Naive thymus-derived CD4-positive, alpha-beta T cell (primary cell): ENCODE measurements around the gene FOXN3. TPM values are rescaled to one million over a fixed set of nuclear protein-coding genes. Genes with fewer than 3 reads are reported as not detected.
A peak's percentile ranks its signal among the peaks of the same experiment; 100 is the strongest.

Experiments used
- ATAC-seq: fragments of 150-1000 bp; cut with Tn5 transposase; 2 replicates; pipeline ENCODE4 v1.10.0; 2021; ENCODE audit warnings: mild to moderate bottlenecking, moderate library complexity
- CTCF ChIA-PET: fragments of 350-600 bp; sonication (Branson Sonifier 250); formaldehyde crosslinking; loops from one replicate; lab custom pipeline; 2021; ENCODE audit warnings: antibody characterized with exemption; lab: Charles Lee
- POLR2A ChIA-PET: fragments of 350-600 bp; sonication (Branson Sonifier 250); formaldehyde crosslinking; loops from one replicate; lab custom pipeline; 2021; ENCODE audit warnings: antibody characterized with exemption, inconsistent platforms; lab: Charles Lee
- DNase-seq, 9 donors: peaks; one replicate each; pipeline versions ENCODE4 v3.0.0 to v3.0.0-alpha.2; 2020 to 2022; ENCODE audit warnings: mixed read lengths in 1 of 9
- H3K27ac ChIP-seq: one replicate; pipeline ENCODE4 v1.7.0; 2013; ENCODE audit warnings: mild to moderate bottlenecking, low read depth, low read length, moderate library complexity
- H3K27me3 ChIP-seq, 2 donors: one replicate each; pipeline ENCODE4 v1.7.0; 2013; ENCODE audit warnings: low read length in 2 of 2, mild to moderate bottlenecking in 2 of 2, moderate library complexity in 2 of 2; ENCODE audit not compliant: control insufficient read depth in 2 of 2, insufficient read depth in 2 of 2
- H3K36me3 ChIP-seq, 3 experiments: 1 replicate in 2 of 3; 2 replicates in 1 of 3; pipeline ENCODE4 v1.7.0; 2013; ENCODE audit warnings: low read length in 3 of 3, mild to moderate bottlenecking in 3 of 3, moderate library complexity in 1 of 3; ENCODE audit not compliant: insufficient read depth in 3 of 3, control insufficient read depth in 2 of 3
- H3K4me1 ChIP-seq, 2 donors: one replicate each; pipeline ENCODE4 v1.7.0; 2013; ENCODE audit warnings: low read length in 2 of 2, mild to moderate bottlenecking in 2 of 2, moderate library complexity in 1 of 2; ENCODE audit not compliant: control insufficient read depth in 2 of 2, insufficient read depth in 2 of 2
- H3K4me3 ChIP-seq: 2 replicates; pipeline ENCODE4 v1.7.0; 2013; ENCODE audit warnings: mild to moderate bottlenecking, low read length
- H3K9me3 ChIP-seq, 3 experiments: 1 replicate in 2 of 3; 2 replicates in 1 of 3; pipeline ENCODE4 v1.7.0; 2013; ENCODE audit warnings: low read length in 3 of 3; ENCODE audit not compliant: control insufficient read depth in 2 of 3
- H3K27ac Mint-ChIP-seq, 9 donors: one replicate each; pipeline ENCODE4 v1.8.0; 2020 to 2022; ENCODE audit warnings: mixed read lengths in 9 of 9, mild to moderate bottlenecking in 8 of 9, moderate library complexity in 5 of 9, inconsistent platforms in 2 of 9
- H3K27me3 Mint-ChIP-seq, 5 donors: one replicate each; pipeline ENCODE4 v1.8.0; 2021 to 2022; ENCODE audit warnings: mixed read lengths in 5 of 5, mild to moderate bottlenecking in 1 of 5
- H3K36me3 Mint-ChIP-seq, 5 donors: one replicate each; pipeline ENCODE4 v1.8.0; 2020 to 2022; ENCODE audit warnings: mixed read lengths in 5 of 5, mild to moderate bottlenecking in 3 of 5, inconsistent platforms in 1 of 5
- H3K4me1 Mint-ChIP-seq, 7 donors: one replicate each; pipeline ENCODE4 v1.8.0; 2020 to 2022; ENCODE audit warnings: mixed read lengths in 7 of 7, mild to moderate bottlenecking in 3 of 7, inconsistent platforms in 1 of 7
- H3K4me3 Mint-ChIP-seq, 10 donors: one replicate each; pipeline ENCODE4 v1.8.0; 2020 to 2022; ENCODE audit warnings: mild to moderate bottlenecking in 10 of 10, mixed read lengths in 10 of 10, moderate library complexity in 6 of 10, inconsistent platforms in 2 of 10
- H3K9me3 Mint-ChIP-seq, 11 donors: one replicate each; pipeline ENCODE4 v1.8.0; 2020 to 2022; ENCODE audit warnings: mixed read lengths in 11 of 11, mild to moderate bottlenecking in 4 of 11, inconsistent platforms in 1 of 11, moderate library complexity in 1 of 11
- intact Hi-C, 2 donors: fragments of 100-400 bp; cut with micrococcal nuclease; formaldehyde crosslinking; loops; one replicate each; pipeline ENCODE4 v1.15.1; 2023
- polyA plus RNA-seq, 2 donors: library from polyadenylated mRNA; unstranded; fragments of 300-500 nt; fragmentation: Illumina TruSeq; gene quantifications; one replicate each; pipeline ENCODE4 v1.2.3, GENCODE V29; 2021
- total RNA-seq, 6 experiments: library from RNA in 5 of 6; stranded (reverse) in 5 of 6; gene quantifications; 1 replicate in 5 of 6; 2 replicates in 1 of 6; pipeline ENCODE4 v1.2.3 and lab custom pipeline; 2021 to 2026

Gene FOXN3
- total and polyA plus RNA-seq, 7 experiments from 2014 or later, result 103 to 192 (median 149) TPM

DNA sequence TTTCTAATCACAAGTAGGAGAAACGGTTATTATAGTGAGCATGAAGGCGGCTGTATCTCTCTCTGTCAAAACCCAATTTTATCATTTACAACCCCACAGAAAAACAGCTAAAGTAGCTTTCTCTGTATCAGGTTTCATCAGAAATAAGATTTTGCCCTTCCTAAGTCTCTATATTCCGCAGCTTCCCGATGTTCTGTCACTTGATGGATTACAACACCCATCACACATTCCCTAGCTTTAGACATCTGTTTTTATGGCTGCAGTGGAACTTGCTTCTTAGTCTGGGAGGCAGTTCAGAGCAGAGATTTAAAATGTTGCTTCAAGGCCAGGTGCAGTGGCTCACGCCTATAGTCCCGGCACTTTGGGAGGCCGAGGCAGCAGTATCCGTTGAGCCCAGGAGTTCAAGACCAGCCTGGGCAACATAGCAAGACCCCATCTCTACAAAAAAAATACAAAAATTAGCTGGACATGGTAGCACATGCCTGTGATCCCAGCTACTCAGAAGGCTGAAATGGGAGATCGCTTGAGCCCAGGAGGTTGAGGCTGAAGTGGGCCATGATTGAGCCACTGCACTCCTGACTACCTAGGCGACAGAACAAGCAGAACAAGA is 27.6 kb upstream of the FOXN3 start:
- H3K9me3 ChIP-seq, result no peaks in the 10 kb centered on the region
- H3K27me3 ChIP-seq, result no peaks in the 10 kb centered on the region
- peak overlapping the region; percentile 50 for H3K27ac ChIP-seq
- Mint-ChIP-seq H3K4me3 (peak overlapping the region; percentile 14 to 87 (median 72)), H3K27me3 (no peaks in the 10 kb centered on the region), H3K9me3 (peaks cover 0 to 2% (median 0%) of the 10 kb centered on the region in 11 donors), H3K27ac (peak overlapping the region; percentile 58 to 92 (median 79)), H3K4me1 (peaks cover 58 to 90% (median 79%) of the 10 kb centered on the region in 7 donors), H3K36me3 (peaks cover 0 to 35% (median 0%) of the 10 kb centered on the region in 5 donors)
- intact Hi-C loops, result loop anchor here (2.0 to 5.0 kb wide), 3 partner anchors 14 to 58 kb away; no protein-coding TSS in a partner anchor
- ATAC-seq (no peak), DNase-seq (no peak)
- no peaks in the 10 kb centered on the region for H3K36me3 ChIP-seq
- H3K4me1 ChIP-seq, result peaks cover 12 to 58% of the 10 kb centered on the region in 2 donors
- CTCF ChIA-PET, result no interaction called here
- H3K4me3 ChIP-seq, result no peak overlapping the region
- POLR2A ChIA-PET, result interaction anchor here (0.6 to 1.0 kb wide), 2 partner anchors 307 to 328 kb away, joined by 3 read pairs; no protein-coding TSS in a partner anchor

DNA sequence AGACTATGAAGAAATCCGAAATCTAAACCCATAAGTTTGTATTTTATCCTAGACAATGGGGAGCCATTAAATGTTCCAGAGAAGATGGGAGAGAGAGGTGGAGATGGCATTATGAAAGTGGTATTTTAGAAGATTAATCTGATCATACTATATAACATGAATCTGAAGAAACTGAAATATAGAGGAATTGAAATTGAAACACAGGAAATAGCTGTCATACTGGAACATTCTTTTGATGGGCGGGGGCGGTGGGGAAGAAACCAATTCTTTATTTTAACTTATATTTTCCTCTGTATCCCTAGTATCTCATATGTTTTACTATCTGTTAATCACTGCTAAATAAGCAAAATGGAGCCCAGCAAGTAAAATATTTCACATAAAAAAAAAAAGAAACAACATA is 27.0 kb upstream of the FOXN3 start:
- H3K4me1 Mint-ChIP-seq, result peaks cover 55 to 87% (median 76%) of the 10 kb centered on the region in 7 donors
- POLR2A ChIA-PET, result interaction anchor here (0.6 to 1.0 kb wide), 2 partner anchors 307 to 329 kb away, joined by 3 read pairs; no protein-coding TSS in a partner anchor

DNA sequence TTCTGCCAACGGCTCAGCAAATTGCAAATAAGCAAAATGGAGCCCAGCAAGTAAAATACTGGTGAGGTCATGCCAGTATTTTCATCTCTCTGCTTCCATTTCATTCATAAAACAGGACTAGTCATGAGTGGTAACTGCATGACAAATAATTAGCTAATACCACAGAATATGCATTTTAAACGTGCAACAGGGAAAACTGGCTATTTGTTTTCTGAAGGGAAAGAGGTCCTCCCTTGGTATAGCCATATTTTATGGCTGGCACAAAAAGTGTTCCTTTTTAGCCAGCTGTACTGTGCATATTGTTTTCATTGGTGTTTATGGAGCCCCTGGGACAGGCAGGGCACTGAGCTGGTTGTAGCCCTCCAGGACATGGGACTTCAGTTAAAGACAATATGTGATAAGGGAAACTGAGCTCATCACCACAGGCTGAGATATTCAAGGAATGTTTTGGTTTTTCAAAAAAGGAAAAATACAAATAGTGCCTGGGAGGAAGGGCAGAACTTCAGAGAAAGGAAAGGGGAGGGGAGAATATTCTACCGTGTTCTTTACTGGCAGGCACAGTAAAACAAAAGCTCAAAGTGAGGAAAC is 26.1 kb upstream of the FOXN3 start:
- peak overlapping the region; percentile 65 to 87 (median 76) for H3K4me3 Mint-ChIP-seq
- H3K27ac Mint-ChIP-seq, result peak overlapping the region; percentile 49 to 96 (median 80)
- Histone ChIP-seq H3K36me3 (no peaks in the 10 kb centered on the region), H3K27me3 (no peaks in the 10 kb centered on the region), H3K9me3 (no peaks in the 10 kb centered on the region), H3K4me1 (peaks cover 12 to 44% of the 10 kb centered on the region in 2 donors), H3K27ac (no peak overlapping the region), H3K4me3 (no peak overlapping the region)
- H3K9me3 Mint-ChIP-seq, result peaks cover 0 to 2% (median 0%) of the 10 kb centered on the region in 11 donors
- CTCF ChIA-PET, result interaction anchor here (1.2 kb wide), 1 partner anchor 9 kb away, joined by 3 read pairs; no protein-coding TSS in a partner anchor
- intact Hi-C loops, result no loop called here
- POLR2A ChIA-PET, result interaction anchor here (0.6 to 0.7 kb wide), 2 partner anchors 32 to 91 kb away, joined by 3 read pairs; no protein-coding TSS in a partner anchor
- H3K4me1 Mint-ChIP-seq, result peaks cover 47 to 87% (median 71%) of the 10 kb centered on the region in 7 donors
- H3K27me3 Mint-ChIP-seq, result no peaks in the 10 kb centered on the region
- H3K36me3 Mint-ChIP-seq, result peaks cover 0 to 31% (median 2%) of the 10 kb centered on the region in 5 donors
- ATAC-seq (no peak), DNase-seq (no peak)

More for the DNA sequence above, 27.0 kb upstream of the FOXN3 start:
- Histone ChIP-seq H3K4me1 (peaks cover 12 to 53% of the 10 kb centered on the region in 2 donors), H3K27me3 (no peaks in the 10 kb centered on the region), H3K36me3 (no peaks in the 10 kb centered on the region), H3K4me3 (no peak overlapping the region), H3K27ac (peak overlapping the region; percentile 50), H3K9me3 (no peaks in the 10 kb centered on the region)
- ATAC-seq, result no peak
- peaks cover 0 to 34% (median 0%) of the 10 kb centered on the region in 5 donors for H3K36me3 Mint-ChIP-seq
- H3K27ac Mint-ChIP-seq, result peak overlapping the region; percentile 58 to 92 (median 79)
- intact Hi-C loops, result loop anchor here (2.0 kb wide), 2 partner anchors 13 to 25 kb away; no protein-coding TSS in a partner anchor
- H3K9me3 Mint-ChIP-seq, result peaks cover 0 to 2% (median 0%) of the 10 kb centered on the region in 11 donors
- CTCF ChIA-PET, result interaction anchor here (1.2 kb wide), 1 partner anchor 10 kb away, joined by 3 read pairs; no protein-coding TSS in a partner anchor
- no peaks in the 10 kb centered on the region for H3K27me3 Mint-ChIP-seq
- DNase-seq, result no peak
- peak overlapping the region; percentile 54 to 87 (median 74) for H3K4me3 Mint-ChIP-seq

DNA sequence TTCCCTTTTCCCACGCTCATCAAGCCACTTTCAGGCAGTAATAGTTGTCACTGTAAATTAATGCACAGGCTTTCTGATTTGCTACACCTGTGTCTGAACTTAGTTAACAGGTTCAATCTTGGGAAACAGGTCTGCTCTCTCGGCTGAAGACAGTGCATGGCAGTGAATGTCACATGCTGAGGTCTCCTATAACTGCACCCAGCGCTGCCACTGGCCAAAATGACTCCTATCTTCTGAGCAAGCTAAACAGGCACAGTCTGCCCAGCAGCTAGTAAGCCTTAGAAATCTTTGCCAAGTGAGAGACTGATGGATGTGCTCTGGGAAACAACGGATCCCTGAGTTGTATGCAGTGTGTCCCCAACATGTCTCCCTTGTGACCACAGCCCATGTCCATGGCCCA is 25.2 kb upstream of the FOXN3 start:
- intact Hi-C loops, result no loop called here
- POLR2A ChIA-PET, result no interaction called here
- Histone ChIP-seq H3K27ac (no peak overlapping the region), H3K27me3 (no peaks in the 10 kb centered on the region), H3K4me1 (peaks cover 12 to 38% of the 10 kb centered on the region in 2 donors), H3K9me3 (no peaks in the 10 kb centered on the region), H3K4me3 (no peak overlapping the region), H3K36me3 (no peaks in the 10 kb centered on the region)
- peaks cover 0 to 2% (median 0%) of the 10 kb centered on the region in 11 donors for H3K9me3 Mint-ChIP-seq
- H3K27me3 Mint-ChIP-seq, result no peaks in the 10 kb centered on the region
- CTCF ChIA-PET, result no interaction called here
- H3K36me3 Mint-ChIP-seq, result peaks cover 0 to 31% (median 6%) of the 10 kb centered on the region in 5 donors
- peak overlapping the region in 8 of 9 donors; percentile 25 to 84 (median 71) for H3K27ac Mint-ChIP-seq
- ATAC-seq, result no peak
- peaks cover 41 to 84% (median 71%) of the 10 kb centered on the region in 7 donors for H3K4me1 Mint-ChIP-seq
- DNase-seq, result no peak
- H3K4me3 Mint-ChIP-seq, result peak overlapping the region in 1 of 10 donors; percentile 20

DNA sequence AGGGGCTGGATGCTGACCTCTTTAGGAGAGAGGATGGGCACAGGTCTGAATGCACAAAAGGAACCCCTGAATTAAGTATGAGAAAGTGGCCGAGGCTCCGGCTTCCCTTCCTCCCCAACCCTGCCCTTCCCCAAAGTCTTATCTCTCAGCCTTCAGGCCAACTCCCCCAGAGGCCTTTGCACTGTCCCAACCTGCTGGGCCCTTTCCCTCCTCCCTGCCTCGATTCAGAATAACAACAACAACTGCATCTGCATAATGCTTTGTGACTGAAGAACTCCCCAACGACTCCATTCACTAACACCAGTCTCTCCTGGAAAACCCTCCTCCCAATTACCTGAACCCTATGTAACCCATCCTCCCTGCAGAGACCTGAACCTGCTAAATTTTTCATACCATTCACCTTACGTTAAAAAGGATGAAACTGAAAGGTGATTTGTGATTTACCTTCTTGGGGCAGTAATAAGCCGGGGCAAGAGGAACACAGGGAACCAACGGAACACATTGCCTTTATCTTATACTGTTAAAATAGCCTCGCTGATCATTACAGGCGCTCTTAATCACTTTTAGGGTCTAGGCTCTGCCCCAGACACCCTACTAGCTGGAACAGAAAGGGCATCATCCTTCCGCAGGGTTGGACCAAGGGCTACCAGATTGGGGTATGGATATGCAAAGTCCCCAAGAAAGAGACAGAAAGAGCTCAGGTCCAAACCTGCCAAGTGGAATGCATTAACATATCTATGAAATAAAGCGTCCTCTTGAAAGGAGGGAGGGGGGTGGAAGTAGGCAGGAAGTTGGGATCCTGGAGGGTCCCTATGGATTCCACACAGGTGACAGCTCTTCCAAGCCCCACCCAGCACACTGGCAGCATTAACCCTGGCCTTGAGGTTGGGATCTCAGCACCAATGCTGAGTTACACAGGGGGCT is 24.2 kb upstream of the FOXN3 start:
- ChIA-PET POLR2A (no interaction called here), CTCF (no interaction called here)
- Histone ChIP-seq H3K4me3 (no peak overlapping the region), H3K36me3 (no peaks in the 10 kb centered on the region), H3K27me3 (no peaks in the 10 kb centered on the region), H3K4me1 (peaks cover 15 to 34% of the 10 kb centered on the region in 2 donors), H3K27ac (no peak overlapping the region), H3K9me3 (no peaks in the 10 kb centered on the region)
- ATAC-seq (no peak), DNase-seq (no peak)
- intact Hi-C loops, result no loop called here
- H3K27me3 Mint-ChIP-seq, result no peaks in the 10 kb centered on the region
- peak overlapping the region in 1 of 10 donors; percentile 38 for H3K4me3 Mint-ChIP-seq
- peaks cover 0 to 34% (median 12%) of the 10 kb centered on the region in 5 donors for H3K36me3 Mint-ChIP-seq
- peak overlapping the region in 8 of 9 donors; percentile 22 to 86 (median 64) for H3K27ac Mint-ChIP-seq
- H3K4me1 Mint-ChIP-seq, result peaks cover 43 to 84% (median 76%) of the 10 kb centered on the region in 7 donors
- peaks cover 0 to 5% (median 0%) of the 10 kb centered on the region in 11 donors for H3K9me3 Mint-ChIP-seq
